ENCODE measurements around the gene PEX11A. TPM values are rescaled to one million over a fixed set of nuclear protein-coding genes. Genes with fewer than 3 reads are reported as not detected.

The PEX11A gene
- total RNA-seq, 2 donors from 2014 or later: 4.5 to 17.3 TPM

DNA sequence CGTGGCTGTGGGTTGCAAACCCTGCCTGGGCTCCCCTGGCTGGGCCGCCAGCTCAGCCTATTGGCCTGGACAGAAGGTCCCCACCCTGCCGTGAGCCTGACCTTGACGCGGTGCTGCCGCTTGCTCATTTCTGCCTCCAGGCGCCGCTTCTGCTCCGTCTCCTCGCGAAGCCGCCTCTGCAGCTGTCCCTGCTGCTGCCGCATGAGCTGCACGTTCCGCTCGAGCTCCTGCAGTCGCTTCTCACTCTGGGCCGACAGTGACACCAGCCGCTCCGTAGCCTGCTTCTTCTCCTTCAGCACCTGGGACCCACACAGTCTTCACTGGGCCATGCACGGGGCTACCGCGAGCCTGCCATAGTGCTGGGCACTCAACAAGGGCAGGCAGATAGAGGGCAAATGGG, 57.0 kb downstream of the PEX11A start:
- Histone ChIP-seq H3K27ac (no peak overlapping the region), H3K27me3 (replicated peaks; ENCODE audit: insufficient read depth) (no peaks in the 10 kb centered on the region), H3K9me3 (no peaks in the 10 kb centered on the region), H3K4me3 (no peak overlapping the region), H3K36me3 (peaks cover 47% of the 10 kb centered on the region), H3K4me1 (ENCODE audit: control insufficient read depth in 1 of 2, low read depth in 2 of 2) (no peaks in the 10 kb centered on the region)
- ATAC-seq (ENCODE audit: insufficient number of reproducible peaks, low FRiP score, low read depth): no peak
- no peak for DNase-seq (ENCODE audit: low spot score)
- TF ChIP-seq, protein P1, sequence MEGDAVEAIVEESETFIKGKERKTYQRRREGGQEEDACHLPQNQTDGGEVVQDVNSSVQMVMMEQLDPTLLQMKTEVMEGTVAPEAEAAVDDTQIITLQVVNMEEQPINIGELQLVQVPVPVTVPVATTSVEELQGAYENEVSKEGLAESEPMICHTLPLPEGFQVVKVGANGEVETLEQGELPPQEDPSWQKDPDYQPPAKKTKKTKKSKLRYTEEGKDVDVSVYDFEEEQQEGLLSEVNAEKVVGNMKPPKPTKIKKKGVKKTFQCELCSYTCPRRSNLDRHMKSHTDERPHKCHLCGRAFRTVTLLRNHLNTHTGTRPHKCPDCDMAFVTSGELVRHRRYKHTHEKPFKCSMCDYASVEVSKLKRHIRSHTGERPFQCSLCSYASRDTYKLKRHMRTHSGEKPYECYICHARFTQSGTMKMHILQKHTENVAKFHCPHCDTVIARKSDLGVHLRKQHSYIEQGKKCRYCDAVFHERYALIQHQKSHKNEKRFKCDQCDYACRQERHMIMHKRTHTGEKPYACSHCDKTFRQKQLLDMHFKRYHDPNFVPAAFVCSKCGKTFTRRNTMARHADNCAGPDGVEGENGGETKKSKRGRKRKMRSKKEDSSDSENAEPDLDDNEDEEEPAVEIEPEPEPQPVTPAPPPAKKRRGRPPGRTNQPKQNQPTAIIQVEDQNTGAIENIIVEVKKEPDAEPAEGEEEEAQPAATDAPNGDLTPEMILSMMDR (IDR thresholded peaks at IDR 0.05): no peak

DNA sequence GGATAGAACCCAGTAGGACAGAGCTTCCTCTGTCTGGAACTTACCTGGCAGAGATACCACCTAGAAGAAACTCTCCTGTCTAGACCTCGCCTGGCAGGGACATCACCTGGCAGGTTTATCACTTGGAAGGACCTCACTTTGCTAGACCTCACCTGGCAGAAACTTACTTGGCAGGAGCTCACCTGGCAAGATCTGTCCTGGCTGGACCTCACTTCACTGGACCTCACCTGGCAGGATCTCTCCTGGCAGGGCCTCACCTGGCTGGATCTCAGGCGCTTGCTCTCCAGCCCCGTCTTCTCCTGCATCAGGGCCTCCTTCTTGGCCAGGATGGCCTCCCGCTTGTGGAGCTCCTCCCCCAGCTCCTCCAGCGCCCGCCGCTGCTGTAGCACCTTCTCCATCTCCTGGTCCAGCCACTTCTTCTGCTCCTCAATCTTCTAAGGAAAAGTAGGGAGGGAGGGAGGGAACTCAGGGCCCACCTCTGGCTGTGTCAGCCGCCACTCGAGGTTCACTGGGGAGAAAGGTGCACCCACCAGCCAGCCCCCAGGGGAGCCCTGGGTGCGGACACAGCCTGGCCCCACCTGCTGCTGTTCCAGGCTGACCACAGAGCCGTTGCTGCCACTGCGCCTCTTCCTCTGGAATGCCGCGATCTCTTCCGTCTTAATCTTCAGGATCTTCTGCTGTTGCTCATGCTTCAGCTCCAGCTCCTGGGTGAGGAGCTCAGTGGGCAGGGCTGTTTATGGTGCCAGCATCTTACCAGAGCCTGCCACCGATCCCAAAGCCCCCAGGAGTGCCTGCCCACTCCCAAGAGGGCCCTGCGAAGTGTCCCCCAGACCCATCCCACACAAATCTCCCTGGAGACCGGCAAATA, 57.8 kb downstream of the PEX11A start:
- no peak overlapping the region for H3K27ac ChIP-seq
- no peaks in the 10 kb centered on the region for H3K9me3 ChIP-seq
- TF ChIP-seq, protein P1 (IDR thresholded peaks at IDR 0.05): no peak
- peaks cover 55% of the 10 kb centered on the region for H3K36me3 ChIP-seq
- H3K4me1 ChIP-seq (ENCODE audit: control insufficient read depth in 1 of 2, low read depth in 2 of 2): no peaks in the 10 kb centered on the region
- H3K4me3 ChIP-seq: no peak overlapping the region
- no peak for ATAC-seq (ENCODE audit: insufficient number of reproducible peaks, low FRiP score, low read depth)
- H3K27me3 ChIP-seq (replicated peaks; ENCODE audit: insufficient read depth): no peaks in the 10 kb centered on the region
- no peak for DNase-seq (ENCODE audit: low spot score)

DNA sequence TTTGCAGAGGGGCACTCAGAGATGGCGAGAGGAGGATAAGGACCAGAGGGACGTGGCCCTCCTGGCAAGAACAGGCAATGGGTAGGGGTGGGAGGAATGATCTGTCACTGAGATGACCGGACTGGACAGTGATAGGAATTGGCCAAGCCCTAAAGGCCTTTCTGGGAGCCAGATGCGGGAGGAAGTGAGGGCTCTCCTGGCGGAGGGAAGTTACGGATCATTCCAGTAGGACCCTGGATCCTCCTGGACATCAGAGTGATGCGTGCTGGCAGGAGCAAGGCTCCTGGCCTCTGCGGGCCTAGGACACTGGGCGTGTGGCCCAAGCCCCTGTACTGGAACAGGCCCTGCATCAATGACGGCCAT, 58.7 kb downstream of the PEX11A start:
- Histone ChIP-seq H3K4me3 (no peak overlapping the region), H3K27ac (no peak overlapping the region), H3K4me1 (ENCODE audit: control insufficient read depth in 1 of 2, low read depth in 2 of 2) (no peaks in the 10 kb centered on the region), H3K9me3 (no peaks in the 10 kb centered on the region), H3K27me3 (replicated peaks; ENCODE audit: insufficient read depth) (no peaks in the 10 kb centered on the region), H3K36me3 (peaks cover 58% of the 10 kb centered on the region)
- TF ChIP-seq, protein P1 (IDR thresholded peaks at IDR 0.05): no peak
- DNase-seq (ENCODE audit: low spot score) (no peak), ATAC-seq (ENCODE audit: insufficient number of reproducible peaks, low FRiP score, low read depth) (no peak)

Other genes with a start within 250 kb of the PEX11A start
- not detected for gene RHCG, start 194.2 kb downstream of the PEX11A start, total RNA-seq
- not detected for gene TICRR, start 115.3 kb downstream of the PEX11A start, total RNA-seq
- gene KIF7, start 35.3 kb downstream of the PEX11A start, total RNA-seq: 10 to 100 TPM; 26.4 to 28.4 TPM
- gene PLIN1, start 11.4 kb downstream of the PEX11A start, total RNA-seq: 10 to 100 TPM in 1 of 2 donors, 1 to 10 TPM in 1; 5.7 to 24.2 TPM
- not detected for gene WDR93, start 57 bp upstream of the PEX11A start, total RNA-seq
- under 1 TPM in 1 of 2 donors, not detected in 1; 0.95 TPM for gene MESP1, start 60.5 kb upstream of the PEX11A start, total RNA-seq
- gene MESP2, start 85.6 kb upstream of the PEX11A start, total RNA-seq: 1 to 10 TPM in 1 of 2 donors, not detected in 1; 1.8 TPM
- 10 to 100 TPM; 27.5 to 29.2 TPM for gene ANPEP, start 124.1 kb upstream of the PEX11A start, total RNA-seq
- 10 to 100 TPM; 41.8 to 50.6 TPM for gene AP3S2, start 203.2 kb upstream of the PEX11A start, total RNA-seq
- gene ARPIN, start 222.2 kb upstream of the PEX11A start, total RNA-seq: 10 to 100 TPM; 19.5 to 21.4 TPM